K562 (cell line): ENCODE measurements around the gene DAPK2. TPM values are rescaled to one million over a fixed set of nuclear protein-coding genes. Genes with fewer than 3 reads are reported as not detected.

Experiments
- BRD4 ChIP-seq: fragments of 200-600 bp; sonication (generic); IDR thresholded peaks from 2 replicates; pipeline ENCODE4 v1.6.1; 2017; ENCODE audit warnings: inconsistent platforms
- CHD1 ChIP-seq: fragments of 200-600 bp; sonication (generic); IDR thresholded peaks from one replicate; pipeline ENCODE4 v1.6.1; 2012; ENCODE audit warnings: mild to moderate bottlenecking, moderate library complexity, low read length, inconsistent platforms
- E2F3 ChIP-seq: fragments of 250-450 bp; sonication (Bioruptor Pico); IDR thresholded peaks from 2 replicates; pipeline ENCODE4 v1.4.0; 2020; ENCODE audit warnings: mild to moderate bottlenecking
- HDGF ChIP-seq: fragments of 450-650 bp; IDR thresholded peaks from 2 replicates; pipeline ENCODE4 v1.6.1; 2016
- KLF16 ChIP-seq: IDR thresholded peaks from 2 replicates; pipeline ENCODE4 v1.6.1; 2016; ENCODE audit warnings: antibody characterized with exemption
- NFIX ChIP-seq: fragments of 250-450 bp; sonication (Bioruptor Pico); IDR thresholded peaks from 2 replicates; pipeline ENCODE4 v1.4.0; 2020; ENCODE audit warnings: low read depth, mild to moderate bottlenecking, moderate library complexity
- POLR2G ChIP-seq: fragments of 200-400 bp; formaldehyde crosslinking; IDR thresholded peaks from 2 replicates; pipeline ENCODE4 v1.6.1; 2017; ENCODE audit warnings: low read depth, mild to moderate bottlenecking, antibody characterized with exemption, low read length, moderate library complexity
- SRSF1 ChIP-seq: fragments of 200-400 bp; formaldehyde crosslinking; IDR thresholded peaks from 2 replicates; pipeline ENCODE4 v1.6.1; 2017; ENCODE audit warnings: mild to moderate bottlenecking, low read depth, low read length, moderate library complexity
- TEAD2 ChIP-seq: fragments of 450-650 bp; IDR thresholded peaks from 2 replicates; pipeline ENCODE4 v1.6.1; 2016; ENCODE audit warnings: missing genetic modification characterization, control low read depth, missing compliant biosample characterization
- USF1 ChIP-seq: sonication (generic); formaldehyde crosslinking; IDR thresholded peaks from 2 replicates; pipeline ENCODE4 v1.9.0; 2022; ENCODE audit warnings: mild to moderate bottlenecking, missing genetic modification reagents
- XRCC4 ChIP-seq: IDR thresholded peaks from one replicate; pipeline ENCODE4 v1.6.1; 2011; ENCODE audit not compliant: insufficient read depth, insufficient read length; ENCODE audit errors: extremely low read depth
- ZNF507 ChIP-seq: conservative IDR thresholded peaks from 2 replicates; pipeline ENCODE4 v1.6.1; 2017; ENCODE audit warnings: missing genetic modification characterization, missing compliant biosample characterization
- polyA plus RNA-seq, 8 experiments: library from polyadenylated mRNA; depleted of rRNA in 4 of 8; stranded (reverse) in 5 of 8; unstranded in 3 of 8; fragments of >200 nt; fragmentation: Nextera tagmentation in 2 of 8; fragmentation: Illumina TruSeq in 1 of 8; extraction: Ambion mirVana in 2 of 8; extraction: Trizol in 1 of 8; gene quantifications; 2 replicates each; pipeline versions ENCODE4 v1.2.1 to v1.2.3, GENCODE V29; 2011 to 2014; ENCODE audit warnings: inconsistent platforms in 1 of 8, missing spikeins in 1 of 8
- total RNA-seq, 7 experiments: library from RNA; depleted of rRNA in 6 of 7; stranded (reverse); fragments of >200 nt in 6 of 7; fragmentation: Illumina TruSeq in 2 of 7; extraction: Trizol in 2 of 7; gene quantifications; 2 replicates each; pipeline versions ENCODE4 v1.2.1 to v1.2.3, GENCODE V29; 2011 to 2021; ENCODE audit warnings: low replicate concordance in 1 of 7
- TF ChIP-seq, protein P1 (sequence below), 2 experiments: fragments of 450-650 bp; IDR thresholded peaks; 2 replicates each; pipeline ENCODE4 v1.6.1; 2016; ENCODE audit warnings: mild to moderate bottlenecking in 2 of 2, borderline replicate concordance in 1 of 2, low read depth in 1 of 2, moderate library complexity in 1 of 2
- TF ChIP-seq, protein P2 (sequence below): sonication (generic); formaldehyde crosslinking; IDR thresholded peaks from 2 replicates; pipeline ENCODE4 v1.8.0; 2022; ENCODE audit warnings: mild to moderate bottlenecking, missing genetic modification reagents
- TF ChIP-seq, protein P3 (sequence below): fragments of 450-650 bp; formaldehyde crosslinking; IDR thresholded peaks from 2 replicates; pipeline ENCODE4 v1.4.0; 2022; ENCODE audit warnings: mild to moderate bottlenecking, moderate library complexity

DAPK2 gene
- total and polyA plus RNA-seq, 9 of the 15 experiments (the other 6 are each of a cell fraction or from before 2014, with no cell fraction given), result 0.14 to 5.2 (median 2.2) TPM

- TF ChIP-seq, protein P1, sequence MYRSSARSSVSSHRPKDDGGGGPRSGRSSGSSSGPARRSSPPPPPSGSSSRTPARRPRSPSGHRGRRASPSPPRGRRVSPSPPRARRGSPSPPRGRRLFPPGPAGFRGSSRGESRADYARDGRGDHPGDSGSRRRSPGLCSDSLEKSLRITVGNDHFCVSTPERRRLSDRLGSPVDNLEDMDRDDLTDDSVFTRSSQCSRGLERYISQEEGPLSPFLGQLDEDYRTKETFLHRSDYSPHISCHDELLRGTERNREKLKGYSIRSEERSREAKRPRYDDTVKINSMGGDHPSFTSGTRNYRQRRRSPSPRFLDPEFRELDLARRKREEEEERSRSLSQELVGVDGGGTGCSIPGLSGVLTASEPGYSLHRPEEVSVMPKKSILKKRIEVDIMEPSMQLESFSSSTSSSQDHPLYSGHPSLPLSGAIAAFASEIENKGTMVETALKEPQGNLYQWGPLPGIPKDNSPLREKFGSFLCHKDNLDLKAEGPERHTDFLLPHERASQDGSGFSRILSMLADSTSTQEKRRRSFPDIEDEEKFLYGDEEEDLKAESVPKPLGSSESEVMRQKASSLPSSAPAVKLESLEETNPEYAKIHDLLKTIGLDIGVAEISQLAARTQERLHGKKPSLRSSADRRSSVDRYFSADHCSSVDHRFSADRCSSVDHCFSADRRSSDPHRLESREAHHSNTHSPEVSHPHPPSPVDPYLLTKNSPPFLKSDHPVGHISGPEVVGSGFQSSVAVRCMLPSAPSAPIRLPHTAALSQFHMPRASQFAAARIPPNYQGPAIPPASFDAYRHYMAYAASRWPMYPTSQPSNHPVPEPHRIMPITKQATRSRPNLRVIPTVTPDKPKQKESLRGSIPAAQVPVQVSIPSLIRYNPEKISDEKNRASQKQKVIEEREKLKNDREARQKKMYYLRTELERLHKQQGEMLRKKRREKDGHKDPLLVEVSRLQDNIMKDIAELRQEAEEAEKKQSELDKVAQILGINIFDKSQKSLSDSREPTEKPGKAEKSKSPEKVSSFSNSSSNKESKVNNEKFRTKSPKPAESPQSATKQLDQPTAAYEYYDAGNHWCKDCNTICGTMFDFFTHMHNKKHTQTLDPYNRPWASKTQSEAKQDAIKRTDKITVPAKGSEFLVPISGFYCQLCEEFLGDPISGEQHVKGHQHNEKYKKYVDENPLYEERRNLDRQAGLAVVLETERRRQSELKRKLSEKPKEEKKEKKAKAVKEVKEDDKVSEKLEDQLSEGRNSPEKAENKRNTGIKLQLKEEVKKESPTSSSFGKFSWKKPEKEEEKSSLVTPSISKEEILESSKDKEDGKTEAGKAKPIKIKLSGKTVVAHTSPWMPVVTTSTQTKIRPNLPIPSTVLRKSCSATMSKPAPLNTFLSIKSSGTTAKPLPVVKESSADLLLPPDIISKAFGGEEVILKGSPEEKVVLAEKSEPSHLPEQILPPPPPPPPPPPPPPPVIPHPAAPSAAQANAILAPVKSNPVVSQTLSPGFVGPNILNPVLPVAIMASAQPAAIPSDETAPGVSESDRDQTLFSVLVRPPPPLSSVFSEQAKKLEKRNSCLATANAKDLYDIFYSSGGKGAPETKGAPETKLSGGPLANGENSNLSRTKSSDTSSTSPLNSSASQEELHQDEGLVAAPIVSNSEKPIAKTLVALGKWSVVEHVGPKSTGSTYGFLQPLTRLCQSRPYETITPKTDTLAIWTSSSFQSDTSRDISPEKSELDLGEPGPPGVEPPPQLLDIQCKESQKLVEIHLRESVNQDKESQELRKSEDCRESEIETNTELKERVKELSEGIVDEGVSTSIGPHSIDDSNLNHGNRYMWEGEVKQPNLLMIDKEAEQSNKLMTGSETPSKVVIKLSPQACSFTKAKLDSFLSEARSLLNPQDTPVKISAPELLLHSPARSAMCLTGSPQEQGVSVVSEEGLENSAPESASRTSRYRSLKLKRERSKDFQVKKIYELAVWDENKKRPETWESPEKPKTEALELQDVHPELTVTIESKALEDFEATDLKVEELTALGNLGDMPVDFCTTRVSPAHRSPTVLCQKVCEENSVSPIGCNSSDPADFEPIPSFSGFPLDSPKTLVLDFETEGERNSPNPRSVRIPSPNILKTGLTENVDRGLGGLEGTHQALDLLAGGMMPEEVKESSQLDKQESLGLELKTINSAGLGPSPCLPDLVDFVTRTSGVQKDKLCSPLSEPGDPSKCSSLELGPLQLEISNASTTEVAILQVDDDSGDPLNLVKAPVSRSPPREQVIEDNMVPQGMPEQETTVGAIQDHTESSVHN (IDR thresholded peaks at IDR 0.05; ENCODE audit: borderline replicate concordance in 1 of 2, low read depth in 1 of 2), result peak in 1 of 2 experiments; percentile 74; a peak in 2 of 4 replicates
- TF ChIP-seq ZNF507 (tag), result no peak
- no peak for TF ChIP-seq TEAD2
- no peak for TF ChIP-seq CHD1
- TF ChIP-seq KLF16, result no peak
- TF ChIP-seq, protein P2, sequence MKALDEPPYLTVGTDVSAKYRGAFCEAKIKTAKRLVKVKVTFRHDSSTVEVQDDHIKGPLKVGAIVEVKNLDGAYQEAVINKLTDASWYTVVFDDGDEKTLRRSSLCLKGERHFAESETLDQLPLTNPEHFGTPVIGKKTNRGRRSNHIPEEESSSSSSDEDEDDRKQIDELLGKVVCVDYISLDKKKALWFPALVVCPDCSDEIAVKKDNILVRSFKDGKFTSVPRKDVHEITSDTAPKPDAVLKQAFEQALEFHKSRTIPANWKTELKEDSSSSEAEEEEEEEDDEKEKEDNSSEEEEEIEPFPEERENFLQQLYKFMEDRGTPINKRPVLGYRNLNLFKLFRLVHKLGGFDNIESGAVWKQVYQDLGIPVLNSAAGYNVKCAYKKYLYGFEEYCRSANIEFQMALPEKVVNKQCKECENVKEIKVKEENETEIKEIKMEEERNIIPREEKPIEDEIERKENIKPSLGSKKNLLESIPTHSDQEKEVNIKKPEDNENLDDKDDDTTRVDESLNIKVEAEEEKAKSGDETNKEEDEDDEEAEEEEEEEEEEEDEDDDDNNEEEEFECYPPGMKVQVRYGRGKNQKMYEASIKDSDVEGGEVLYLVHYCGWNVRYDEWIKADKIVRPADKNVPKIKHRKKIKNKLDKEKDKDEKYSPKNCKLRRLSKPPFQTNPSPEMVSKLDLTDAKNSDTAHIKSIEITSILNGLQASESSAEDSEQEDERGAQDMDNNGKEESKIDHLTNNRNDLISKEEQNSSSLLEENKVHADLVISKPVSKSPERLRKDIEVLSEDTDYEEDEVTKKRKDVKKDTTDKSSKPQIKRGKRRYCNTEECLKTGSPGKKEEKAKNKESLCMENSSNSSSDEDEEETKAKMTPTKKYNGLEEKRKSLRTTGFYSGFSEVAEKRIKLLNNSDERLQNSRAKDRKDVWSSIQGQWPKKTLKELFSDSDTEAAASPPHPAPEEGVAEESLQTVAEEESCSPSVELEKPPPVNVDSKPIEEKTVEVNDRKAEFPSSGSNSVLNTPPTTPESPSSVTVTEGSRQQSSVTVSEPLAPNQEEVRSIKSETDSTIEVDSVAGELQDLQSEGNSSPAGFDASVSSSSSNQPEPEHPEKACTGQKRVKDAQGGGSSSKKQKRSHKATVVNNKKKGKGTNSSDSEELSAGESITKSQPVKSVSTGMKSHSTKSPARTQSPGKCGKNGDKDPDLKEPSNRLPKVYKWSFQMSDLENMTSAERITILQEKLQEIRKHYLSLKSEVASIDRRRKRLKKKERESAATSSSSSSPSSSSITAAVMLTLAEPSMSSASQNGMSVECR, result no peak
- TF ChIP-seq USF1 (CRISPR knock-in tag), result peak; percentile 51; the same call in 1 of the 2 replicates
- no peak for TF ChIP-seq E2F3 (CRISPR knock-in tag)
- TF ChIP-seq XRCC4, result no peak
- TF ChIP-seq HDGF, result no peak
- TF ChIP-seq, protein P3, sequence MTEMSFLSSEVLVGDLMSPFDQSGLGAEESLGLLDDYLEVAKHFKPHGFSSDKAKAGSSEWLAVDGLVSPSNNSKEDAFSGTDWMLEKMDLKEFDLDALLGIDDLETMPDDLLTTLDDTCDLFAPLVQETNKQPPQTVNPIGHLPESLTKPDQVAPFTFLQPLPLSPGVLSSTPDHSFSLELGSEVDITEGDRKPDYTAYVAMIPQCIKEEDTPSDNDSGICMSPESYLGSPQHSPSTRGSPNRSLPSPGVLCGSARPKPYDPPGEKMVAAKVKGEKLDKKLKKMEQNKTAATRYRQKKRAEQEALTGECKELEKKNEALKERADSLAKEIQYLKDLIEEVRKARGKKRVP (CRISPR knock-in tag), result no peak
- no peak for TF ChIP-seq SRSF1
- TF ChIP-seq NFIX (CRISPR knock-in tag), result no peak
- no peak for TF ChIP-seq BRD4
- no peak for TF ChIP-seq POLR2G
These were observed 41.7 kb downstream of the DAPK2 start (continued) for GRCh38 chr15:64004587-64004986.
